Stimulated activated CD8-positive, alpha-beta memory T cell treated with anti-CD3 and anti-CD28 coated beads, Interleukin-4, amount 100 ng/mL, for 48 hours (primary cell): ENCODE results near the gene PGGHG.

Experiments used
- DNase-seq: peaks from one replicate; pipeline ENCODE4 v3.0.0-alpha.2; 2020

Gene PGGHG

DNA sequence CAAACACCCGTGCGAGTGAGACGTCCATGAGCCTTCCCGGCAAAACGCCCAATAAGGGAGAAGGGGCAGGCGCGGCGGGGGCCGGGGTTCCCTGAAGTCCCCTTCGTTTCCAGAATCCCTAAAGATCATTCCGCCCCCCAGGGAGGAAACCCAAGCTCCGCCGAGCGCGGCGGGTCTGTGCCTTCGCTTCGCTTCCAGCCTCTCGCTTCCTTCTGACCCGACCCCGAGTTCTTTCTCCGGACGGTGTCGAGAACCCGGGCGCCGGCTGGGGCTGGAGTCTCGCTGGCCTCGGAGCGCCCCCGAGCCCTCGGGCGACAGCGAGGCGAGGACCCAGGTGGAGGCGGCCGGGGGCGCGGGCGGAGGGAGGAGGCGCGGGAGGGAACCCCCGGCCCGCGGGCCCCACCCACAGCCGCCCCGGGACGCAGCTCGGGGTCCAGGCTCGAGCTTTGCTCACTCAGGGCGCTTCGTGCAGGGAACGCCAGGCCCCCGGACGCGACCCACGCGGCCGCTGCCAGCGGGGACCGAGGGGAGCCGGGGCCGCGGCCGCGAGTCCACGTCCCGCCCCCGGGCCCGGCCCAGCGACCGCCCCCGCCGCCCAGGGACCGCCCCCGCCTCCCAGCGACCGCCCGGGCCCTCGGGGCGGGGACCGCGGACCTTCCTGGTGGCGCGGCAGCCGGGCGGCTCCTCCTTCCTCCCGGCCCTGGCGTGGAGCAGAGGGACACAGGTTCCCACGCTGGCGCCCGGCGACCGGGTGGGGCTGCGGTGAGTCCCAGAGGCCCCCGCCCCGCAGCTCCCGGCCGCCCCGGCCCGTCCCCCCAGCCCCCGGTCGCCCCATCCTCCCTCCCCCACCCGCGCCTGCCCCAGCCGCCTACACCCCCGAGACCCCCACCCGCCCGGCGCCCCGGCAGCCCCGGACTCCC, at the start of gene PGGHG:
Gene PGGHG (plus strand): TSS at position 649 of the 920 bp plus-strand sequence. CDS start 691 bp downstream, outside the sequence.
- peak; percentile 68 for DNase-seq

GRCh38 chr11:240315-240714, 48.6 kb upstream of the PGGHG start:
- DNase-seq = no peak

DNA sequence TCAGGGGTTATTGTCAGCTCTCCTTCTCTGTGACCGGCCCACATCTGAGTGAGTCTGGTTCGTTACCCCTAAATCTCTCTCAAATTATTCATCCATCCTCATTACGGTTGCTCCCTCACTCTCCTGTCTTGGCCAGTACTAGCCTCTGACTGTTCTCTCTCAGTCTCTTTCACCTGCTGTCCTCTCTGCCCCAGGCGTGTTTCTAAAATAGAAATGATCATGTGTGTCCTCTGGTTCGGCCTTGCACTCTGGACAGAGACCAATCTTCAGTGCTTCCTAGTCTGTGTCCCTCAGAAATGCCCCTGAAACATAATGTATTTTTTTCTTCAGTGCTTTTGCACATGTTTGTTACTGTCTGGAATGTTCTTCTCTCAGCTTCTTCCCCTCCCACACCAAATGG, 47.3 kb upstream of the PGGHG start:
- peak; percentile 8 for DNase-seq

GRCh38 chr11:244376-244775, 44.5 kb upstream of the PGGHG start:
- no peak for DNase-seq

- no peak for DNase-seq
These were observed 39.9 kb upstream of the PGGHG start for GRCh38 chr11:249062-249461.

DNA sequence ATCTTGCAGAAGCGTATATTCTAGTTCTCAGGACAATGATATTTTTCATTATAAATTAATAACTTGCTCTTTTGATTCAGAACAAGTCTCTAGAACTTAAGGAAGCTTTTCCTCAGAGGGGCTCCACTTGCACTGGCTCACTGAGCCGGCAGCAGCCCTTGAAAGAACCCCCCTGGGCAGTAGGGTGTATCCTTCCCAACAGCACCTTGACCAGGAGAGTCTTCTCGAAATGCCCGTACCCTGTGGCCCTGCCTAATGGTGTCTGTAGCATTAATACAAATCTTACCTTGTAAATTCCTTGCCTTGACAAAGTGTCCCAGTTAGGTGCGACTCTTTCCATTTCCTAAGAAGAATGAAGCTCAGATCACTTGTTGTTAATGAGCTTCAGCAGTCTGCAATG, 38.7 kb upstream of the PGGHG start:
- DNase-seq = peak; percentile 19

GRCh38 chr11:250740-251299, 38.1 kb upstream of the PGGHG start:
- DNase-seq = peak; percentile 86

GRCh38 chr11:251550-251949, 37.4 kb upstream of the PGGHG start:
- peak; percentile 21 for DNase-seq

DNA sequence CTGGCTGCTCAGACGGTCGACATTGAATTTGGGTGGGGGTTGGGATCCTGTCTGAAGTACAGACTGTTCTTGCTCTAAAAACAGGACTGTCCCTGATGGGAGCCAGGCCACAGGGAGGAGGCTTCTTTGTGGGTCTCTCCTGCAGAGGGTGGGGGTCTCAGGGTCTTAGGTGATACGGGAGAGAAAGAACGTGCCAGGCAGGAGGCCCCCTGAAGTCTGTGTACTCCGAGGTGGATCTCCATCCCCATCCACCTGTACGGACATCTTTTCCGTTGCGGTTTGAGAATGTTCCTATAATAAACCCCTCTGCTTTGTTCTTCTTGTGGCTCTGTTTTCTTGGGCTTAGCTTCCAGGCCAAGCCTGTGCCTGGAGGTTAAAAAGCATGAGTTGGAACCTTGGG, 36.3 kb upstream of the PGGHG start:
- peak; percentile 20 for DNase-seq

DNA sequence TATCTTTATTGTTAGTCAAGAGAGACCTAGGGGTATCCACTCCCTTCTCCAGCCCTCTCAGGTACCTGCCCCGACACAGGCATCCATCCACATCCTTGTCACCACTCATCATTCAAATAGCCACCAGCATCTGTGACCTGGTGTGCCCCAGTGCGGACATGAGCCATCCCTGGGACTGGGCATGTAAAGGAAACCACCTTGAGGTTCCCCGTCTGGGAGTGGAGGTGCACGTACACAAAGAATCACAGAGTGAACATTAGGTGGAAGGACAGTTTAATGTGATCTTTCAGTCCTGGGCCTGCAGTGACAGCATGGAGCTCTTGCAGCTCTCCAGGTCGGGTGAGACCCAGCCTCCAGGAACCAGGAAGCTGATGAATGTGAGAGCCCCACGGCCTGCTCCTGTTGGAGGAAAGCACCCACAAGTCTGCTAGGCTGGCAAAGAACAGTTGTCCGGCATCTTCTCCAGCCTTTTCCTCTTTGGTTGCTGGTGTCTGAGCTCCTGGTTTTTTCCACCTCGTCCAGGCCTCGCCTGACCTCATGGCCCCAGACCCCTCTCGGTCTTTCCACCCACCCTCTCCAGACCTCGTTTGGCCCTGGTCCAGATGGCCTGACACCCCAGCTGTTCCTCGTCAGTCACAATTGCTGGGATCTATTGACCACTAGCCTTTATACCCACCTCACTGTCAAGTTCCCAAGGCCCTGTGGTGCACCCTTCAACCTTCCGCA, 35.6 kb upstream of the PGGHG start:
- DNase-seq = peak; percentile 20

- peak; percentile 16 for DNase-seq
These were observed 35.0 kb upstream of the PGGHG start for GRCh38 chr11:253886-254270.

- no peak for DNase-seq
These were observed 33.8 kb upstream of the PGGHG start for GRCh38 chr11:255176-255575.

GRCh38 chr11:255816-256215, 33.1 kb upstream of the PGGHG start:
- DNase-seq = peak; percentile 1

DNA sequence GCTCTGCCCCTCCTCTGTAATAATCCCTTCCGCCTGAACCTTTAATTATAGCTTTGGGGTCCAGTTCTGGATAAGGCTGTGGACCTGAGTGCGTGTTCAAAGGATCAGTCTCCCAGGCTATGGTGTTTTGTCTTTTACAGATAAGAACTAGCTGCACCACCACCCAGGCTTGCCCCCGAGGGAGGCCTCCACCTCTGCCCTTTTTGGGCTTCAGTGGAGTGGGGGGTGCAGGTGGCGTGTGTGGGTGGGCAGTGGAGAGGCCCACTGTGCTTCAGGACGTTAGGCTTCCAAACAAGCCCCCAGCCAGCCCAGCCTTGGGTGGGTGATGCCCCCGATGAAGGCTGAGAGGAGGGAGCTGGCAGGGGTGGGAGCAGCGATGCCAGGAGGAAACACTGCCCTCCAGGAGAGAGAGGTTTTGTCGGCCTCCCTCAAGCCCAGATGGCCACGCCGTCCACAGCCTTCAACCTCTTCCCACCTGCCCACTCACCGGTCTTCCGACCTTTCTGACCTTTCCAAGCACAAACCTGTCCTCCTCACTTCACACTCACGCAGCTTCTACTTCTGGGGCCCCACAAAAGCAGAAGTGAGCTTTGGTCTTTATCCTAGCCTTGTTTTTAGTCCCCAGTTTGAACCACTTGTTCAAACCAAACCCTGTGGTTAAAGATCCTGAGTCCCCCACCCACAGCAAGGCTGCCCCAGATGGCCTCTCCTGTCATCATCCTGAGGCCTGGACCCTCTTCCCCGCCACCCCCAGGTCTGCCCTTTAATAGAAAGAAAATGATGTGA, 31.8 kb upstream of the PGGHG start:
- DNase-seq = peak; percentile 18

GRCh38 chr11:257766-258493, 31.0 kb upstream of the PGGHG start:
- DNase-seq = peak; percentile 26

- DNase-seq = no peak
These were observed 29.5 kb upstream of the PGGHG start for GRCh38 chr11:259413-259812.

- no peak for DNase-seq
These were observed 27.3 kb upstream of the PGGHG start for GRCh38 chr11:261624-262023.

- DNase-seq = no peak
These were observed 22.1 kb upstream of the PGGHG start for GRCh38 chr11:266676-267439.

GRCh38 chr11:267491-267994, 21.4 kb upstream of the PGGHG start:
- DNase-seq = peak; percentile 76

- peak; percentile 65 for DNase-seq
These were observed 20.2 kb upstream of the PGGHG start for GRCh38 chr11:268716-269145.
